HG03097 (cell line): ENCODE measurements around the gene CENPC.

ENCODE experiments used
- ATAC-seq: cut with Tn5 transposase; IDR thresholded peaks from one replicate; pipeline ENCODE4 v1.9.1; 2021; ENCODE audit not compliant: unreplicated experiment, low FRiP score

The CENPC gene, protein sequence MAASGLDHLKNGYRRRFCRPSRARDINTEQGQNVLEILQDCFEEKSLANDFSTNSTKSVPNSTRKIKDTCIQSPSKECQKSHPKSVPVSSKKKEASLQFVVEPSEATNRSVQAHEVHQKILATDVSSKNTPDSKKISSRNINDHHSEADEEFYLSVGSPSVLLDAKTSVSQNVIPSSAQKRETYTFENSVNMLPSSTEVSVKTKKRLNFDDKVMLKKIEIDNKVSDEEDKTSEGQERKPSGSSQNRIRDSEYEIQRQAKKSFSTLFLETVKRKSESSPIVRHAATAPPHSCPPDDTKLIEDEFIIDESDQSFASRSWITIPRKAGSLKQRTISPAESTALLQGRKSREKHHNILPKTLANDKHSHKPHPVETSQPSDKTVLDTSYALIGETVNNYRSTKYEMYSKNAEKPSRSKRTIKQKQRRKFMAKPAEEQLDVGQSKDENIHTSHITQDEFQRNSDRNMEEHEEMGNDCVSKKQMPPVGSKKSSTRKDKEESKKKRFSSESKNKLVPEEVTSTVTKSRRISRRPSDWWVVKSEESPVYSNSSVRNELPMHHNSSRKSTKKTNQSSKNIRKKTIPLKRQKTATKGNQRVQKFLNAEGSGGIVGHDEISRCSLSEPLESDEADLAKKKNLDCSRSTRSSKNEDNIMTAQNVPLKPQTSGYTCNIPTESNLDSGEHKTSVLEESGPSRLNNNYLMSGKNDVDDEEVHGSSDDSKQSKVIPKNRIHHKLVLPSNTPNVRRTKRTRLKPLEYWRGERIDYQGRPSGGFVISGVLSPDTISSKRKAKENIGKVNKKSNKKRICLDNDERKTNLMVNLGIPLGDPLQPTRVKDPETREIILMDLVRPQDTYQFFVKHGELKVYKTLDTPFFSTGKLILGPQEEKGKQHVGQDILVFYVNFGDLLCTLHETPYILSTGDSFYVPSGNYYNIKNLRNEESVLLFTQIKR

GRCh38 chr4:67545199-67546003 is at the start of gene CENPC:
Gene CENPC (minus strand): TSS chr4:67545503. CDS start chr4:67545355, 148 bp downstream.
- peak; percentile 96 for ATAC-seq

- no peak for ATAC-seq
Measured at GRCh38 chr4:67593741-67594175, 48.5 kb upstream of the CENPC start.

DNA sequence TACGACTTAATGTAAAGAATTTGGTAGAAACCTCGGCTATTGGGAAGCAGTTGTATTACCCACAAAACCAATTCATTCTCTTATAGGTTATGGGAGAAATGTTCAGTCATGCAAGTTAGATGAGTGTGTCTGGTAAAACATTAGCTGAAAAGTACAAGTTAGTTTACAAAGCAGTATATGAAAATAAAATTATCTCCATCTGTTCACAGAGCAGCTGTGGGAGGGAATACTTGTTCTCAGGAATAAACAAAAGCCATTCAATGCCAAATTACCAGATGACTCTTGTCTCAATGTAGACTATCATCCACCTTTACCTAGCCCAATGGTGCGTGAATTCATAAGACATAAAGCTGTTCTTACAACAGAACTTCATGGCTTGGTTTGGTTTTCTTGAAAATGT is 41.9 kb upstream of the CENPC start:
- ATAC-seq, result no peak

- ATAC-seq, result no peak
Measured at GRCh38 chr4:67584496-67584895, 39.2 kb upstream of the CENPC start.

DNA sequence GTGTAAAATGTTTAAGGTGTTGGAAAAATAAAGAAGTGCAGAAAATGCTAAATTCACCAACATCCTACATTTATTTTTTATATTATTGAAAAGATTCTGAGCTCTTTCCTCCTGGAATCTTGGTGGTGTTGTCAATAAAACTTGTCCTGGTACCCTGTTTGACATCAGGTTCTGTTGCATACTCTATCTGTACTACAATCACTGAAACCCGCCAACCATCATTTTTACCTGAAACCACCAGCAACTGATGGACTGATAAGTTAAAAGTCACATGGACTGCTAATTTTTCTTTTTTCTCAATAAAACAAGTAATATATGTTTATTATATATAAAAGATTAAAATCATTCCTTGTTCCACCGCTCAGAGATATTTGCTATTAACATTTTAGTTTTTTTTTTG is 36.6 kb upstream of the CENPC start:
- ATAC-seq, result no peak

DNA sequence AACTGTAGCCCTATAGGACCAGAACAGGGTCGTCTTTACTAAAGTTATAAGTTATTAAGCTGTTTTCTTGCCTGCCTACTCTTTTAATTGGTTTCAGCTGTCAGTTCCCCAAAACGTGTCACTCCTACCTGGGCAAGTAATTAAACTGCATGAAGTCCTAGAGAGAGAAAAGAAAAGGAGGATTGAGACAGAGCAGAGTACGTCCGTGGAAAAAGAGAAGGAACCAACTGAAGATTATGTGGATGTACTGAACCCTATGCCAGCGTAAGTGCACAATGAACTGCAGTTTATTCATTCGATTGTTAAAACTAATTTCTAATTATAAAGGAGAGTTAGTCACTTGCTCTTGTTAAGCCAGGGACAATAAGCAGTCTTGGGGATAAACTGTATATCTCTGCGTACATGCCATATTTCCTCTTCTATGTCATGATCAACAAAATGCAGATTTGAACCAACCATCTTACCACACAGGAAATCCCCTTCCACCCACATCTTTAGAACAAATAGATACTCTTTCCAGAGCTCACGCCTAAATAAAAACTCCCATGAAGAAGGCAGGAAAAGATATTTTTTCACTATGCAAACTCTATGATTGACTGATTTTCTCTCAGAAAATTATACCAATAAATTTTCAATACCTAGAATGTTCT is 36.0 kb upstream of the CENPC start:
- no peak for ATAC-seq

GRCh38 chr4:67580577-67580976 is 35.3 kb upstream of the CENPC start:
- peak; percentile 31 for ATAC-seq

GRCh38 chr4:67576538-67576937 is 31.2 kb upstream of the CENPC start:
- no peak for ATAC-seq

- ATAC-seq, result no peak
Measured at GRCh38 chr4:67576059-67576466, 30.8 kb upstream of the CENPC start.

DNA sequence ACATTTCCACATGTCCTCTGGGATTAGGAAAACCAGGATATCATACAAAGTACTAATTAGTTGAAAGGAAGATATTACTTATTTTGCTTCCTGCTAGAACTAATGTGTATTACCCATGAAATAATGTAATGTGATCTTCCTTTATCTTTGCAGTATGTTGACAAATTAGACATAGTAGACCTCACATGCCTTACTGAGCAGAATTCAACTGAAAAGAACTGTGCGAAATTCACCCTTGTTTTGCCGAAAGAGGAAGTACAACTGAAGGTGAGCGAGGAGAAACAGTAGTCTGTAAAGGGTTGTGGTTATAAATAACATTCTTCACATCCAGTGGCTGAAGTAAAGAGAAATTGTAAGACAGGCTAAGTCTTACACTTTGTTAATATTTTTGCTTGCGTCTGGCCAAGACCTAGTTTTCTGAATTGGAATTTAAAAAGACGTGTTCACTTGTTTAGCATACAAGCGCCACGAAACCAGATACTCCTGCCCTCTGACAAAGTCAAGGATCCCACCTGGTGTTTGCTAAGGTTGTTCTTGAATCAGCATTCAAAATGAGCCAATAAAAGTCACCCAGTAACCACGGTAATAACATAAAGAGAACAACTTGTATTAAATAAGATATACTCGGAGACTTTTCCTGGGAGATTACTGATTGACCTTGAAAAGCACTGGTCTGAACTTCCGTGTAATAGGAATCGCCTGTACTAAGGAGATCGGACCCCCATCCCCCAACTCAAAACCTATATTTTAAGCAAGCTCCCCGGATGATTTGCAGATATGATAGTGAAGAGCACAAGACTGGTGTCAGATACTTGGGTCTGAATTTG is 30.1 kb upstream of the CENPC start:
- ATAC-seq, result peak; percentile 94

GRCh38 chr4:67573193-67573592 is 27.9 kb upstream of the CENPC start:
- no peak for ATAC-seq

GRCh38 chr4:67571975-67572374 is 26.7 kb upstream of the CENPC start:
- ATAC-seq, result no peak

DNA sequence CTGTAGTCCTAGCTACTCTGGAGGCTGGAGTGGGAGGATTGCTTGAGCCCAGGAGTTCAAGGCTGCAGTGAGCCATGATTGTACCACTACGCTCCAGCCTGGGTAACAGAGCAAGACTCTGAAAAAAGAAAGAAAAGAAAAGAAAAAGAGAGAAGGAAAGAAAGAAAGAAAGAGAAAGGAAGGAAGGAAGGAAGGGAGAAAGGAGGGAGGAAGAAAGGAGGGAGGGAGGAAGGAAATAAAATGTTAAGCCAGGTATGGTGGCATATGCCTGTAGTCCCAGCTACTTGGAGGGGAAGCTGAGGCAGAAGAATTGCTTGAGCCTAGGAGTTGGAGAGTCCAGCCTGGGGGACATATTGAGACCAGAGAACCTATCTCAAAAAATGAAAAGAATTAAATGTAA is 25.2 kb upstream of the CENPC start:
- no peak for ATAC-seq

GRCh38 chr4:67568820-67569219 is 23.5 kb upstream of the CENPC start:
- no peak for ATAC-seq

GRCh38 chr4:67566335-67566734 is 21.0 kb upstream of the CENPC start:
- no peak for ATAC-seq

DNA sequence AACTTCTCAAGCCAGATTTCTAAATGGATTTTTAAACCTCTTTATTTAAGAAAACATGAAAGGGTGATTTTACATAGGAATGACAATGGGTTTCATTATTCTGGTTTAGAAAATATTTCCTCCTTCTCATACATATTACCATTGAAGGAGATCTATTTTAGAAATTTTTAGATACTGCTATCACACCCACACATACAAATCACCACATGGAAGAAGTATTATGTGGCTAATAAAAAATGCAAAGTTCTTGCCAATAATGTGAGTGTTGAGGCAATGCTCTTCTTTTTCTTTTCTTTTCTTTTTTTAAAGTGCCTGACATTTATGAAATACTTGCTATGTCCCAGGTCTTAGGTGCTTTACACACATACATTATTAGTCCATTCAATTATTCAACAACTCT is 20.0 kb upstream of the CENPC start:
- ATAC-seq, result no peak

GRCh38 chr4:67558493-67558892 is 13.2 kb upstream of the CENPC start, which contains the start of gene STAP1:
Gene STAP1 (plus strand): TSS chr4:67558727. CDS start chr4:67558810, 83 bp downstream.
- ATAC-seq, result no peak

- no peak for ATAC-seq
Measured at GRCh38 chr4:67556436-67556835, 11.1 kb upstream of the CENPC start.

- ATAC-seq, result no peak
Measured at GRCh38 chr4:67555447-67555846, 10.1 kb upstream of the CENPC start.
